HepG2 (cell line): ENCODE measurements around the gene GRHL1. TPM values are rescaled to one million over a fixed set of nuclear protein-coding genes. Genes with fewer than 3 reads are reported as not detected.
A peak's percentile ranks its signal among the peaks of the same experiment; 100 is the strongest.

Source experiments
- ASH2L ChIP-seq: fragments of 300-600, 200-600 bp; sonication (generic); IDR thresholded peaks from 2 replicates; pipeline ENCODE4 v1.7.0; 2017; ENCODE audit warnings: low read depth, mild to moderate bottlenecking, moderate library complexity, mixed read lengths, low read length; ENCODE audit not compliant: insufficient read length
- DRAP1 ChIP-seq: IDR thresholded peaks from 2 replicates; pipeline ENCODE4 v1.6.1; 2016; ENCODE audit warnings: missing genetic modification reagents, missing compliant biosample characterization
- FOSL2 ChIP-seq: sonication (generic); formaldehyde crosslinking; IDR thresholded peaks from 2 replicates; pipeline ENCODE4 v1.4.0; 2020; ENCODE audit warnings: missing genetic modification reagents
- GFI1 ChIP-seq: sonication (generic); formaldehyde crosslinking; IDR thresholded peaks from 2 replicates; pipeline ENCODE4 v1.5.0; 2020; ENCODE audit warnings: missing genetic modification reagents, mild to moderate bottlenecking, borderline replicate concordance
- HDAC1 ChIP-seq: sonication (generic); formaldehyde crosslinking; IDR thresholded peaks from 2 replicates; pipeline ENCODE4 v1.5.1; 2020; ENCODE audit warnings: mild to moderate bottlenecking, missing genetic modification reagents
- MED8 ChIP-seq: sonication (generic); formaldehyde crosslinking; IDR thresholded peaks from 2 replicates; pipeline ENCODE4 v1.8.1; 2023; ENCODE audit warnings: mild to moderate bottlenecking, missing genetic modification reagents; ENCODE audit not compliant: insufficient replicate concordance
- MIXL1 ChIP-seq: IDR thresholded peaks from 2 replicates; pipeline ENCODE4 v1.6.1; 2016
- PRMT3 ChIP-seq: sonication (generic); formaldehyde crosslinking; IDR thresholded peaks from 2 replicates; pipeline ENCODE4 v1.8.1; 2022; ENCODE audit warnings: low read depth, mild to moderate bottlenecking, moderate library complexity, missing genetic modification reagents, borderline replicate concordance
- RXRB ChIP-seq: IDR thresholded peaks from 2 replicates; pipeline ENCODE4 v1.6.1; 2016; ENCODE audit warnings: borderline replicate concordance, missing genetic modification reagents, missing compliant biosample characterization
- SAP130 ChIP-seq: IDR thresholded peaks from 2 replicates; pipeline ENCODE4 v1.6.1; 2016; ENCODE audit warnings: low read depth
- SNAI1 ChIP-seq: sonication (generic); formaldehyde crosslinking; IDR thresholded peaks from 2 replicates; pipeline ENCODE4 v1.5.0; 2020; ENCODE audit warnings: mild to moderate bottlenecking, missing genetic modification reagents, borderline replicate concordance
- WIZ ChIP-seq: sonication (generic); formaldehyde crosslinking; IDR thresholded peaks from 2 replicates; pipeline ENCODE4 v1.5.1; 2020; ENCODE audit warnings: mild to moderate bottlenecking, missing genetic modification reagents
- ZEB1 ChIP-seq: IDR thresholded peaks from 2 replicates; pipeline ENCODE4 v1.6.1; 2012; ENCODE audit warnings: mild to moderate bottlenecking, low read depth, inconsistent platforms; ENCODE audit not compliant: insufficient replicate concordance
- ZFP36L1 ChIP-seq: sonication (generic); formaldehyde crosslinking; IDR thresholded peaks from 2 replicates; pipeline ENCODE4 v1.8.0; 2022; ENCODE audit warnings: mild to moderate bottlenecking, missing genetic modification reagents, moderate library complexity
- ZNF703 ChIP-seq: sonication (generic); formaldehyde crosslinking; IDR thresholded peaks from 2 replicates; pipeline ENCODE4 v1.5.1; 2020; ENCODE audit warnings: missing genetic modification reagents, mild to moderate bottlenecking, moderate library complexity, borderline replicate concordance
- ZUFSP ChIP-seq: sonication (generic); formaldehyde crosslinking; IDR thresholded peaks from 2 replicates; pipeline ENCODE4 v1.9.0; 2021; ENCODE audit warnings: missing genetic modification reagents, mild to moderate bottlenecking, borderline replicate concordance
- polyA plus RNA-seq, 8 experiments: library from polyadenylated mRNA; depleted of rRNA in 3 of 8; stranded (reverse) in 7 of 8; unstranded in 1 of 8; fragments of >200 nt; fragmentation: Illumina TruSeq in 4 of 8; extraction: Trizol in 4 of 8; gene quantifications; 2 replicates each; pipeline versions ENCODE4 v1.2.1 to v1.2.3, GENCODE V29; 2011 to 2016; ENCODE audit warnings: low read depth in 4 of 8, missing spikeins in 1 of 8, mixed read lengths in 1 of 8; ENCODE audit not compliant: insufficient read depth in 1 of 8
- total RNA-seq, 5 experiments: library from RNA; depleted of rRNA; stranded (reverse); fragments of >200 nt; fragmentation: Illumina TruSeq; extraction: Trizol; gene quantifications; 2 replicates each; pipeline ENCODE4 v1.2.3, GENCODE V29; 2016; ENCODE audit warnings: low read depth in 1 of 5
- TF ChIP-seq, protein P1 (sequence below): fragments of 450-650 bp; IDR thresholded peaks from 2 replicates; pipeline ENCODE4 v1.6.1; 2017; ENCODE audit warnings: mild to moderate bottlenecking
- TF ChIP-seq, protein P2 (sequence below): sonication (generic); formaldehyde crosslinking; IDR thresholded peaks from 2 replicates; pipeline ENCODE4 v1.4.0; 2020; ENCODE audit warnings: mild to moderate bottlenecking, missing genetic modification reagents
- TF ChIP-seq, protein P3 (sequence below): conservative IDR thresholded peaks from 2 replicates; pipeline ENCODE4 v1.6.1; 2018; ENCODE audit warnings: missing genetic modification reagents

GRHL1 gene
- total and polyA plus RNA-seq, 2 of the 13 experiments (the other 11 are each of a cell fraction or from before 2014, with no cell fraction given): 9.3 to 12.0 TPM

GRCh38 chr2:9912468-9912867, 39.0 kb upstream of the GRHL1 start (continued):
- TF ChIP-seq, protein P1, sequence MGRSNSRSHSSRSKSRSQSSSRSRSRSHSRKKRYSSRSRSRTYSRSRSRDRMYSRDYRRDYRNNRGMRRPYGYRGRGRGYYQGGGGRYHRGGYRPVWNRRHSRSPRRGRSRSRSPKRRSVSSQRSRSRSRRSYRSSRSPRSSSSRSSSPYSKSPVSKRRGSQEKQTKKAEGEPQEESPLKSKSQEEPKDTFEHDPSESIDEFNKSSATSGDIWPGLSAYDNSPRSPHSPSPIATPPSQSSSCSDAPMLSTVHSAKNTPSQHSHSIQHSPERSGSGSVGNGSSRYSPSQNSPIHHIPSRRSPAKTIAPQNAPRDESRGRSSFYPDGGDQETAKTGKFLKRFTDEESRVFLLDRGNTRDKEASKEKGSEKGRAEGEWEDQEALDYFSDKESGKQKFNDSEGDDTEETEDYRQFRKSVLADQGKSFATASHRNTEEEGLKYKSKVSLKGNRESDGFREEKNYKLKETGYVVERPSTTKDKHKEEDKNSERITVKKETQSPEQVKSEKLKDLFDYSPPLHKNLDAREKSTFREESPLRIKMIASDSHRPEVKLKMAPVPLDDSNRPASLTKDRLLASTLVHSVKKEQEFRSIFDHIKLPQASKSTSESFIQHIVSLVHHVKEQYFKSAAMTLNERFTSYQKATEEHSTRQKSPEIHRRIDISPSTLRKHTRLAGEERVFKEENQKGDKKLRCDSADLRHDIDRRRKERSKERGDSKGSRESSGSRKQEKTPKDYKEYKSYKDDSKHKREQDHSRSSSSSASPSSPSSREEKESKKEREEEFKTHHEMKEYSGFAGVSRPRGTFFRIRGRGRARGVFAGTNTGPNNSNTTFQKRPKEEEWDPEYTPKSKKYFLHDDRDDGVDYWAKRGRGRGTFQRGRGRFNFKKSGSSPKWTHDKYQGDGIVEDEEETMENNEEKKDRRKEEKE: no peak
- TF ChIP-seq GFI1 (CRISPR knock-in tag) (peak; percentile 92), ZFP36L1 (CRISPR knock-in tag) (no peak), ZUFSP (CRISPR knock-in tag) (no peak), FOSL2 (CRISPR knock-in tag) (no peak), ASH2L (no peak), WIZ (CRISPR knock-in tag) (no peak), SNAI1 (CRISPR knock-in tag) (no peak), MIXL1 (CRISPR knock-in tag) (0 out of 2 replicates have a peak, but pooled peaks have one; percentile 32), DRAP1 (CRISPR knock-in tag) (peak; percentile 12; the same call in 1 of the 2 replicates), RXRB (no peak), MED8 (no peak), PRMT3 (CRISPR knock-in tag) (no peak), ZEB1 (no peak), SAP130 (peak; percentile 35; the same call in 1 of the 2 replicates), ZNF703 (CRISPR knock-in tag) (no peak), HDAC1 (CRISPR knock-in tag) (no peak)
- TF ChIP-seq, protein P2, sequence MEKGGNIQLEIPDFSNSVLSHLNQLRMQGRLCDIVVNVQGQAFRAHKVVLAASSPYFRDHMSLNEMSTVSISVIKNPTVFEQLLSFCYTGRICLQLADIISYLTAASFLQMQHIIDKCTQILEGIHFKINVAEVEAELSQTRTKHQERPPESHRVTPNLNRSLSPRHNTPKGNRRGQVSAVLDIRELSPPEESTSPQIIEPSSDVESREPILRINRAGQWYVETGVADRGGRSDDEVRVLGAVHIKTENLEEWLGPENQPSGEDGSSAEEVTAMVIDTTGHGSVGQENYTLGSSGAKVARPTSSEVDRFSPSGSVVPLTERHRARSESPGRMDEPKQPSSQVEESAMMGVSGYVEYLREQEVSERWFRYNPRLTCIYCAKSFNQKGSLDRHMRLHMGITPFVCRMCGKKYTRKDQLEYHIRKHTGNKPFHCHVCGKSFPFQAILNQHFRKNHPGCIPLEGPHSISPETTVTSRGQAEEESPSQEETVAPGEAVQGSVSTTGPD (CRISPR knock-in tag): no peak
- TF ChIP-seq, protein P3, sequence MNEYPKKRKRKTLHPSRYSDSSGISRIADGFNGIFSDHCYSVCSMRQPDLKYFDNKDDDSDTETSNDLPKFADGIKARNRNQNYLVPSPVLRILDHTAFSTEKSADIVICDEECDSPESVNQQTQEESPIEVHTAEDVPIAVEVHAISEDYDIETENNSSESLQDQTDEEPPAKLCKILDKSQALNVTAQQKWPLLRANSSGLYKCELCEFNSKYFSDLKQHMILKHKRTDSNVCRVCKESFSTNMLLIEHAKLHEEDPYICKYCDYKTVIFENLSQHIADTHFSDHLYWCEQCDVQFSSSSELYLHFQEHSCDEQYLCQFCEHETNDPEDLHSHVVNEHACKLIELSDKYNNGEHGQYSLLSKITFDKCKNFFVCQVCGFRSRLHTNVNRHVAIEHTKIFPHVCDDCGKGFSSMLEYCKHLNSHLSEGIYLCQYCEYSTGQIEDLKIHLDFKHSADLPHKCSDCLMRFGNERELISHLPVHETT (CRISPR knock-in tag): no peak
